ENCODE results near the gene ATP4B.

ATP4B gene

DNA sequence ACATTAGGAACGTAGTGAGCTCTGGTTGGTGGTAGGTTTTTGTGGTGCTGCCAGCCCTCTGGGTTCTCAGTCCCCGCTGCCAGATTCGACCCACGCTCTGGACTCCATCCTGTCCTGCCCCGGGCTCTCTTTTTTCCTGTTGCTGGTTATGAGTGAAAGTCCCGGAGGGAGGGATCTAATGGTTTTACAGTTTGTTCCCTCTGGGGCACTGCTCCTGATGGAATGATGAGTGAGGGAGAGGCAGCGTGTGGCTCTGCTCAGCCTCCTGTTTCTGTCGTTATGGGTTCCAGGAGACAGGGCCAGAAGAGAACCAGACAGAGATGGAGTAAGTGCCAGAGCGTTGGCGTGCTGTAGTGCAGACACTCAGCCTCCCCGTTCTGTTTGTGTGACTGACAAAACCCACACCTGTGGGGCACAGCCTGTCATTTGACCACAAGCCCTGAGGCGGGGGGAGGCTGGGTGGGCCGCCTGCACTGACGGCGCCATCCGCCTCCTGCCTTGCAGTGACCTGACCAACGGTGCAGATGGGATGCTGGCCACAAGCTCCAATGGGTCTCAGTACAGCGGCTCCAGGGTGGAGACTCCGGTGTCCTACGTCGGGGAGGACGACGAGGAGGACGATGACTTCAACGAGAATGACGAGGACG, 18.3 kb downstream of the ATP4B start:
- H3K4me1 ChIP-seq (ENCODE audit: low read length) = no peaks in the 10 kb centered on the region
- no peak for TF ChIP-seq EZH2 (optimal IDR thresholded peaks at IDR 0.05; ENCODE audit: low read depth, low read length)
- TF ChIP-seq, protein P1, sequence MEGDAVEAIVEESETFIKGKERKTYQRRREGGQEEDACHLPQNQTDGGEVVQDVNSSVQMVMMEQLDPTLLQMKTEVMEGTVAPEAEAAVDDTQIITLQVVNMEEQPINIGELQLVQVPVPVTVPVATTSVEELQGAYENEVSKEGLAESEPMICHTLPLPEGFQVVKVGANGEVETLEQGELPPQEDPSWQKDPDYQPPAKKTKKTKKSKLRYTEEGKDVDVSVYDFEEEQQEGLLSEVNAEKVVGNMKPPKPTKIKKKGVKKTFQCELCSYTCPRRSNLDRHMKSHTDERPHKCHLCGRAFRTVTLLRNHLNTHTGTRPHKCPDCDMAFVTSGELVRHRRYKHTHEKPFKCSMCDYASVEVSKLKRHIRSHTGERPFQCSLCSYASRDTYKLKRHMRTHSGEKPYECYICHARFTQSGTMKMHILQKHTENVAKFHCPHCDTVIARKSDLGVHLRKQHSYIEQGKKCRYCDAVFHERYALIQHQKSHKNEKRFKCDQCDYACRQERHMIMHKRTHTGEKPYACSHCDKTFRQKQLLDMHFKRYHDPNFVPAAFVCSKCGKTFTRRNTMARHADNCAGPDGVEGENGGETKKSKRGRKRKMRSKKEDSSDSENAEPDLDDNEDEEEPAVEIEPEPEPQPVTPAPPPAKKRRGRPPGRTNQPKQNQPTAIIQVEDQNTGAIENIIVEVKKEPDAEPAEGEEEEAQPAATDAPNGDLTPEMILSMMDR (IDR thresholded peaks at IDR 0.05; ENCODE audit: low read length) = no peak
- no peak for TF ChIP-seq EZH2phosphoT487 (IDR thresholded peaks at IDR 0.05; ENCODE audit: low read length)
- H2AFZ ChIP-seq (ENCODE audit: low read length) = no peak overlapping the region
- H3K9me2 ChIP-seq (replicated peaks; ENCODE audit: insufficient read depth, low read length) = no peaks in the 10 kb centered on the region
- H3F3A ChIP-seq (ENCODE audit: insufficient read depth, low read length) = 0 out of 2 replicates have a peak, but pooled peaks cover 5% of the 10 kb centered on the region
- 0 out of 2 replicates have a peak, but pooled peaks cover 3% of the 10 kb centered on the region for H3K79me2 ChIP-seq (ENCODE audit: low read length)
- H3K4me2 ChIP-seq (ENCODE audit: low read depth, low read length) = no peak overlapping the region
- H3K9ac ChIP-seq (ENCODE audit: low read length) = no peak overlapping the region
- no peaks in the 10 kb centered on the region for H3K9me3 ChIP-seq (replicated peaks; ENCODE audit: insufficient read depth, low read length)
- DNase-seq = no peak
- no peaks in the 10 kb centered on the region for H4K20me1 ChIP-seq (ENCODE audit: insufficient read depth, low read length)
- H3K4me3 ChIP-seq (ENCODE audit: low read length) = no peak overlapping the region
- H3K27ac ChIP-seq (ENCODE audit: low read length) = no peak overlapping the region
- H3K27me3 ChIP-seq (replicated peaks; ENCODE audit: insufficient read depth, low read length) = no peaks in the 10 kb centered on the region
- peaks cover 23% of the 10 kb centered on the region for H3K36me3 ChIP-seq (replicated peaks; ENCODE audit: insufficient read depth, low read length)

DNA sequence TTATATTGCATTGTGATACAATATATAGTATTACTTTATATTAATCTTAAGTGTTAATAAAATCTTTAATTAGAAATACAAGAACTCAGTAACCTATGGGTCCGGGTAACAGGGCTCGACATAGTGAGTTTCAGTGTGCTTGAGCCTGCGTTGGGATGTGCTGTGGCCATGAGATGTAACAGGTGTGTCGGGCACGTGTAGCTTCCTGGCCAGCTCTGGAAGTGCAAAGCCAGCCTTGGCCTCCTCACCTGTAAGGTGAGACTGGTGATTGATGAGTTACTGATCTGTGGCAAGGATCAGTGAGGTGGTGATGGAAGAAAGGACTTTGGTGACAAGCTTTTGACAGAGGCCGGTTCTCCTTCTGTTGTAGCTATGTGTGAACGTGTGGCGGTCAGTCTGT, 19.2 kb downstream of the ATP4B start:
- H2AFZ ChIP-seq (ENCODE audit: low read length) = no peak overlapping the region
- no peak overlapping the region for H3K9ac ChIP-seq (ENCODE audit: low read length)
- no peak overlapping the region for H3K4me2 ChIP-seq (ENCODE audit: low read depth, low read length)
- H3K27ac ChIP-seq (ENCODE audit: low read length) = no peak overlapping the region
- 0 out of 2 replicates have a peak, but pooled peaks cover 5% of the 10 kb centered on the region for H3F3A ChIP-seq (ENCODE audit: insufficient read depth, low read length)
- no peaks in the 10 kb centered on the region for H4K20me1 ChIP-seq (ENCODE audit: insufficient read depth, low read length)
- no peak overlapping the region for H3K4me3 ChIP-seq (ENCODE audit: low read length)
- DNase-seq = no peak
- H3K27me3 ChIP-seq (replicated peaks; ENCODE audit: insufficient read depth, low read length) = no peaks in the 10 kb centered on the region
- H3K4me1 ChIP-seq (ENCODE audit: low read length) = no peaks in the 10 kb centered on the region
- no peaks in the 10 kb centered on the region for H3K9me2 ChIP-seq (replicated peaks; ENCODE audit: insufficient read depth, low read length)
- H3K9me3 ChIP-seq (replicated peaks; ENCODE audit: insufficient read depth, low read length) = no peaks in the 10 kb centered on the region
- TF ChIP-seq EZH2phosphoT487 (IDR thresholded peaks at IDR 0.05; ENCODE audit: low read length) (no peak), EZH2 (optimal IDR thresholded peaks at IDR 0.05; ENCODE audit: low read depth, low read length) (no peak)
- TF ChIP-seq, protein P1 (IDR thresholded peaks at IDR 0.05; ENCODE audit: low read length) = no peak
- H3K36me3 ChIP-seq (replicated peaks; ENCODE audit: insufficient read depth, low read length) = peaks cover 28% of the 10 kb centered on the region
- peaks cover 7% of the 10 kb centered on the region; the same call in 1 of the 2 replicates for H3K79me2 ChIP-seq (ENCODE audit: low read length)

DNA sequence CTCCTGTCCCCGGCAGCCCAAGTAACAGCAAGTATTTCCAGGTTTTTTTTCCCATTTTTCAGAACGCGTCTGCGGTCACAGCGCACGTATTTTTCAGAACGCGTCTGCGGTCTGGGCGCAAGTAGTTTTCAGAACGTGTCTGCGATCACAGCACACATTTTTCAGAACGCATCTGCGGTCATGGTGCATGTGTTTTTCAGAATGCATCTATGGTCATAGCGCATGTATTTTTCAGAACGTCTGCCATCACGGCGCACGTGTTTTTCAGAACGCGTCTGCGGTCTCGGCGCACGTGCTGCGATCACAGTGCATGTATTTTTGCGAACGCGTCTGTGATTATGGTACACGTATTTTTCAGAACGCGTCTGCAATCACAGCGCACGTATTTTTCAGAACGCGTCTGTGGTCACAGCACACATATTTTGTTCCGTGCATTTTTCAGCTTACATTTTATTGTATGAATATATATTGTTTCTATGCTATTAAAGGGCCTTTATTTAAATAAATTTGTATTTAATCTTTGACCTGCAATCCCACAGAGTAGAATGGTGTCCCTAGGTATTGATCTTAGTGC, 19.7 kb downstream of the ATP4B start:
- 0 out of 2 replicates have a peak, but pooled peaks cover under 1% of the 10 kb centered on the region for H3F3A ChIP-seq (ENCODE audit: insufficient read depth, low read length)
- no peaks in the 10 kb centered on the region for H3K27me3 ChIP-seq (replicated peaks; ENCODE audit: insufficient read depth, low read length)
- no peak overlapping the region for H2AFZ ChIP-seq (ENCODE audit: low read length)
- H3K4me1 ChIP-seq (ENCODE audit: low read length) = no peaks in the 10 kb centered on the region
- H3K9me2 ChIP-seq (replicated peaks; ENCODE audit: insufficient read depth, low read length) = no peaks in the 10 kb centered on the region
- peaks cover 33% of the 10 kb centered on the region for H3K36me3 ChIP-seq (replicated peaks; ENCODE audit: insufficient read depth, low read length)
- H3K79me2 ChIP-seq (ENCODE audit: low read length) = peaks cover 11% of the 10 kb centered on the region; the same call in 1 of the 2 replicates
- no peak overlapping the region for H3K9ac ChIP-seq (ENCODE audit: low read length)
- H4K20me1 ChIP-seq (ENCODE audit: insufficient read depth, low read length) = no peaks in the 10 kb centered on the region
- no peak overlapping the region for H3K27ac ChIP-seq (ENCODE audit: low read length)
- no peak for DNase-seq
- no peak overlapping the region for H3K4me3 ChIP-seq (ENCODE audit: low read length)
- no peak overlapping the region for H3K4me2 ChIP-seq (ENCODE audit: low read depth, low read length)
- TF ChIP-seq EZH2 (optimal IDR thresholded peaks at IDR 0.05; ENCODE audit: low read depth, low read length) = no peak
- no peak for TF ChIP-seq EZH2phosphoT487 (IDR thresholded peaks at IDR 0.05; ENCODE audit: low read length)
- TF ChIP-seq, protein P1 (IDR thresholded peaks at IDR 0.05; ENCODE audit: low read length) = no peak
- no peaks in the 10 kb centered on the region for H3K9me3 ChIP-seq (replicated peaks; ENCODE audit: insufficient read depth, low read length)

All from MM.1S (cell line).